Caki2 (cell line): ENCODE results near the gene PRDM2. TPM values are rescaled to one million over a fixed set of nuclear protein-coding genes. Genes with fewer than 3 reads are reported as not detected.

Source experiments
- DNase-seq: peaks from one replicate; pipeline ENCODE4 v3.0.0-alpha.2; 2015; ENCODE audit warnings: low read depth
- in situ Hi-C: cut with HindIII; loops from 2 replicates; pipeline ENCODE4 v1.10.0; 2016; ENCODE audit warnings: low sequenced_read_pairs, low pct_unique_long_range_greater_than_20kb, mixed read lengths
- total RNA-seq: library from RNA; depleted of rRNA; stranded (reverse); fragments of >200 nt; shearing (Covaris generic); gene quantifications from 2 replicates; pipeline ENCODE4 v1.2.3, GENCODE V29; 2014; ENCODE audit warnings: low replicate concordance

Gene PRDM2
- total RNA-seq, 1 experiment from 2014 or later: 1.0 TPM

DNA sequence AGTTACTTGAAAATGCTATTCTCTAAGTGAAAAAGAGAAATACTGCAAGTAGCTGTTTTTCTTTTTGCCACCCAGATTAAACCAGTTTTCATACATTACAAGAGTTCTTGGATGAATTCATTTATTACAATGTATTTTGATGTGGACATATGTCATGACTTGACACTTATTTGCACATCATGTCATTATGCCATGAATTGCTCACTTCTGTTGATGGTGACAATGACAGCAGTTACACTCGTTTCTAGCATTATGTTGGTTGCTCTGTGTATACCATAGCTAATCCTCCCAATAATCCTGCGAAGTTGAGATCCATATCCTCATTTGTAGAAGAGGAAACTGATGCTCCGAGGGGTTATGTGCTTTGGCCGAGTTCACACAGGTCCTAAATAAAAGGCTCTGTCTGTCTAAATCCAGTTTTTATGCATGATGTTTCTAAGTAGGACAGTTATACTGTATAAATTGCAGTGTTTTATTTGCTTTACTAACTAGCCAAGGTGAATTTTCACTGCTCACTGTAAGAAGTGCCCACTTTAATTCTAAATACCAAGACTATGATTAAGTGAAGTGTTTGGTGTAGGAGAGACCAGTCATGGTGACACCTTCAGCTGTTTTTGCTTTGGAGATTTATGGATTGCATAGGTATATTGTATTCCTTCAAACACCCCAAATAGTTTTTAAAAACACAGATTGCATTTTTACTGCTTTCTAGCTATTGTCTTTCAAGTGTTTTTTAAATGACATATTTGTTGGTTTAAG, 56.7 kb downstream of the PRDM2 start:
- in situ Hi-C loops: no loop called here
- no peak for DNase-seq

DNA sequence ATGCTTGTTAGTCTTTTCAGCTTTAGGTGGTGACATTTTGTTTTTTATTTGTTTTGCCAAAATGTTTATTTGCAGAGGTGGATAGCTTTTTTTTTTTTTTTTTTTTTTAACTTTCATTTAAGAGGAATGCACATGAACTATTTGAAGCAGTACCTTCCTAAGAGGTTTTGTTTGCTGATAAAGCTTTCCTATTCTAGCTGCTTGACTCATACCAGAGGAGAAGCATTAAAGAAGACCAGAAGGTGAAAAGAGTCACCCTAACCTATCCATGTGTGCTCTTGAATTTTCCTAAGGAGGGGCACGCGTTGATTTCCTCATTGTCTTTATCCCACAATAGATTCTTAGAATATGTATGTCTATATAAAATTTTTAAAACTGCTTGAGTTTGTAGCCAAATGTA, 57.7 kb downstream of the PRDM2 start:
- DNase-seq: no peak
- in situ Hi-C loops: no loop called here

DNA sequence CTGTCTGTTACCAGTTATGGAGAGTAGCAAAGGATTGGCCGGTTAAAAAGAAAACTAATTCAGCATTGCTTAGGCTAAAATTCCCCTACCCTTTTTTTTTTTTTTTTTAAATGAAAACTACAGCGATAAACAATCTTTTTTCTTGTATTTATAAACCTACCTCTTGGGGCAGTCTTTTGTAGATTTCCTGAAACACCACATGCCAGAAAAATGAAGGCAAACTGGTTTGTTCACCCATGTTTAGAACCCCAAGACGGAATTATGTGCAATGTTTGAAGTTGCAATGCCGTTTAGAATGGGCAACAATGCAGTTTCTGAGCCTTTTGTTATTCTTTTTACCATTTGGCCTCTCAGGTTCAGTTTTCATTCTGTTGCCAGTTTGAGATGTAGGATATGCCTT, 59.1 kb downstream of the PRDM2 start:
- DNase-seq: no peak
- in situ Hi-C loops: no loop called here

DNA sequence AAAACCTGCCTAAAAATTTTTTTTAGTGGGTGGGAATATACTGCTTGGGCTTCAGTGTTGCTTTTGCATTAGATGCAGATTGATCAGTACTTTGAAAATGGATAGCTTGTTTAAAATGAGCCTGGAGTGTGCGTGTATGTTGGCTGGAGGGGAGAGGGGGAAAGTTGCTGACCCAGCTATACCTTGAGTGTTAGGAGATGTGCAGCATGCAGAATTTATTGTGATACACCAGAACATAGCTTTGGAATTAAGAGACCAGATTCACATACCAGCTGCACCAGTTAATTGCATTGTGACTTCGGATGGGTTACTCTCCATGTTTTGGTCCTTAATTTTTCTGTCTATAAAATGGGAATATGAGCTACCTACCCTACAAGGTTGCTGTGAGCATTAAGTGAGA, 60.4 kb downstream of the PRDM2 start:
- DNase-seq: no peak
- in situ Hi-C loops: no loop called here

DNA sequence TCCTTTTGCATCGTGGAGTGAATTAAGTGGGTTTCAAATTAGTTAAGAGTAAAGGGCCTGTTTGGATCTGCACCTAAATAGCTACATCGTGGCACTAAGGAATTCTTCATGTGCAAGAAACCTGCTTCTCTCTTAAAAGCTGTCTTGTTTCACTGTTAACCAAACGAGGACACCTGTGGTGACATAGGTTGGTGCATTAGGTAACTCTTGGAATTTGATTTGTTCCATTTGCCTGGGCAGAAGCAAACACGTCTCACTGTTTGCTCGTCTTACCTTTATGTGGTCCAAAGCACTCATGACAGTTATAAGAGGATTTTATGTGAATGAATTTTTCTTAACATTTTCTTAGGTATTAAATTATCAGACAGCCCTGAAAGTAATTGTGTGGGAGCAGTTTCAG, 60.9 kb downstream of the PRDM2 start:
- no peak for DNase-seq
- in situ Hi-C loops: no loop called here

DNA sequence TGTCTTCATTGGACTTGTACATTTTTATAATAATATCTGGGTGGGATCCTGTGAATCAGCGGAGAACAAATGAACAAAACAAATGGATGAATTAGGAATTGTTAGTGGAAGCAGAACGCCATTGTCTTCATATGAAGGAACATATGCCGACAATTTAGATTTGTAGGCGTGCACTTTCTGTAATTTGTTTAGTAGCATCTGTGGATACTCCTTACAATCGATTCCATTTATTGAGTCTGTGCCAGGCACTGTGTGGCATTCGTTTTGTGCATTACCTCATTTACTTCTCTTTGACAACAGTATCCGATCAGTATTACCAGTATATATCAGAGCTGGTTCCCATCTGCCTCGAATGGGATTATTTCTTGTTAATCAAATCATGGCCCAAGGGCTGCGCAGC, 61.9 kb downstream of the PRDM2 start:
- DNase-seq: no peak
- in situ Hi-C loops: no loop called here

DNA sequence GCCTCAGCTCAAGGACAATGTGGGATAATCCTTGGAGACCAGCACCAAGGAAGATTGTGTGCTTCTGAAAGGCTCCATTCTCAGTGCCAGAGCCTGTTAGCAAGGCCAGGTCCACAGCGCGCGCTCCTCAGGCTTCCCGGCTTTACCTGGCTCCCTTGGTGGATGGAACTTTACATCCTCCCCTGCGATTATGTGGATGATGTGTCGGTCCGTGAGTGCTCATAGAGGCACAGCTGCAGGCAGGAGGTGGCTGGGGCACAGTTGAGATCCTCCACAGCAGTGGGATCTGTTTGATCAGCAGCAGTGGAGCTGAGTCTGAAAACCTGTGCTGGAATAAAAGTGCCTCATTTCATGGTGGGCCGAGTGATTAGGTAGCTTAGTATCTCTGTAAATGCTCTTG, 62.7 kb downstream of the PRDM2 start:
- in situ Hi-C loops: no loop called here
- DNase-seq: no peak

DNA sequence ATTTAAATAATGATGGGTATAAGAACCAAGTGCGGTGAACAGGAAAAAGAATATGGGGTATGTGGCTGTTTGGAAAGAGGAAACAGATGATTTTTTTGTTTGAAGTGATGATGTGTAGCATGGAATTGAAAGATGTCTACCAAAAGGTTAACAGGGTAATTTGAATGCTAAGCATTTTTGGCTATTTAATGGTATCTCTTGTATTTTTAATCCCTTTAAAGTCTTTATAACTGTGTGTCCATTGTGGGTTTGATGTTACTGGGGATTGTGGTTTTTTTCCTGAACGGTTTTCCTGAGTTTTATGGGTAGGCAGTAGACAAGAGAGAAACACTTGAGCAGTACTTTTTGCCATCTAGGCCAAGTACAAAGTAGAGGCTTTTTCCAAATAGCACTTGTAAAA, 63.2 kb downstream of the PRDM2 start:
- in situ Hi-C loops: no loop called here
- DNase-seq: no peak

DNA sequence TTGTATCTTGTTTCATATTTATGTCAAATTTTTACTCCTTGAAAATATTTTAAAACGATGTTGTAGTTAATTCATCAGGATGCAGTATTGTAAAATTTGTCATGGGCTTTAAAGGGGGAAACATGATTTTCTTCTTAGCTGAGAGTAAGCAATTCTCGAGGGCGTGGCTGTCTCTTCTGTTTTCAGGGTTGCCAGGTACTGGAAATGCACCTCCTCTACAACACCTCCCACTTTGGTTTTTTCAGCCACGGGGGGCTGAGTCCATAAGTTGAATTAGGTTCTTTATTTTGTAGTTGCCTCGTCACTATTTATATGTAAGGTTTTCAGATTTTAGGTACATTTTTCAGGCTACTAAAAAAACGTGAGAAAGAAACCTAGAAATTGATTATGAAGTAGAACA, 64.0 kb downstream of the PRDM2 start:
- in situ Hi-C loops: no loop called here
- DNase-seq: no peak

DNA sequence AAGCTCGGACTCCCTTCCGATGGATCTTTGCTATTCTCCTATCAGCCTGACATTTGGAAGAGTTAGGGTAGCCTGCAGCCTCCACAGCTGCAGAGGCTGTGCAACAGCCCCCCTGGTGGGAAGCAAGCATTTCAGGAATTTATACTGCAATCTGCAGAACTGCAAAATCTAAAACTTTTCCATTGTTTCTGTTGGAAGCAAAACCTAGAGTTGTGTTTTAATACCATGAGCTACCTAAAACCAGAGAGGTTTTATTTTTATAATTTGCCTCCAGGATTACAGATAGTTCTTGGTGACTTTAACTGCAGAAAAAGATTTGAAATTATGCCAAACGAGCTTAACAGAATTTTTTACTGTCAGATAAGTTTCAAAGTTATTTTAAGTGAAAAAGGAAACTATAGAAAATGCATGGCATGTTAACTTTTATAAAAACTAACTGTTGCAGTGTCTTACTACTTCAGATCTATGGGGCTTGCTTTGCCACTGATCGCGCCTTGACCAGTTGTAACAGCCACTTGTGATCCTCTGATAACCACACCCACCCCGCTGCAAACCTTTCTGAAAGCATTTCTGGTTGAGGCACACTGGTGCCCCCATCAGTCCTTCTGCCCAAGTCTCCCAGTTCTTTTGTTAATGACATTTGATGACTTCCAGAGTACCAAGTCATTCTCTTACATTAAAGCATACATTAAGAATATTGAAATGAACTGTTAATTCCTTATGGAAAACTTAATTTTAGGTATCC, 64.8 kb downstream of the PRDM2 start:
- no peak for DNase-seq
- in situ Hi-C loops: no loop called here

DNA sequence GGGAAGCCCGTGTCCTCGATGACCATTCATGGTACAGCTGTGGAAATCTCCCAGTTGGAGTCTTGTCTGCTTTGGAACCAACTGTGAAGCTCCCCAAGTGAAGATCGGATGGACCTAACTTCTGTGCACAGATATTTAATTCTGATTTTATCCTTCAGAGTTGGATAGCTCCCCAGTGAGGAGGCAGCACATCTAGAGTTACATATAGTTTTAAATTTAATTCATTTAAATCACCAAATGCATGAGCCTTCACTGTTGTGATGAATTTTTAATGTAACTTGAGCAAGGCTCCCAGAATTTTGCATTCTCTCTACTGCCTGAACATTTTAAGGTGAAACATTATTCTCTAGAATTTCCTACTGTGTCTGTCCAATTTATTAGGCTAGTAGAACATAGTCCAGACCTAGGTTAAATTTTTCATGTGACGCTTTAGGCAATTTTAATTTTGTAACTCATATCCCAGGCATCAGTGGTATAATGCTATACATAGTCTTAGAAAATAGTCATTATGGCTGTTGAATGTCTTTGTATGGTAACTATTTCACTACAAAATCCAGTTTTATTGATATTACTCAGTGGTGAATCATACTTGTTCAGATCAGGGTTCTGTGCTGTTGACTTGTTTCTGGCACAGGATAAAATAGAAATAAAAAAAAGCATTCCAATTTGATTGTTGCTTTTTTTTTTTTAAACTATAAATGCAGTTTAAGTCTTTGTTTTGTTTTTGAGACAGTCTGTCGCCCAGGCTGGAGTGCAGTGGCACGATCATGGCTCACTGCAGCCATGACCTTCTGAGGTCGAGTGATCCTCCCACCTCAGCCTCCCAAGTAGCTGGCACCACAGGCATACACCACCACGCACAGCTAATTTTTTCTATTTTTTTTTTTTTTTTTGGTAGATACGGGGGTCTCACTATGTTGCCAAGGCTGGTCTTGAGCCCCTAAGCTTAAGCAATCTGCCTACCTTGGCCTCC, 66.9 kb downstream of the PRDM2 start:
- DNase-seq: no peak
- in situ Hi-C loops: no loop called here

DNA sequence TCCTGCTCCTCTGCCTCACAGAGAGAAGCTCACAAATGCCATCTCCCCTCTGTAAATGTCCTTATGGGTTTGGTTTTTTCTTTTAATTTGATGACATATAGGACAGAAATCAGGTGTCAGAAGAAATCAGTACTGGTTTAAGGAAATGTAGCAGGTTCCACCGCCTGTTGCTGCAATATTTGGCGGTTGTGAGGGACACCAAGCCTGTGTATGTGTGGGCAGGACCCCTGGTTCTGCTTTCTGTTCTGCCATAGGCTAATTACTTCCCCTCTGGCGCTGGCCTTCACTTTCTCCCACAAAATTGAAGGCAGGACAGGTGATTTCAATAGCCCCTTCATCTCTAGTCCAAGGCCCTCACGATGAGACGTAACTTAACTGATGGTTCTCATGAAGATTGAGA, 69.2 kb downstream of the PRDM2 start:
- no peak for DNase-seq
- in situ Hi-C loops: no loop called here

DNA sequence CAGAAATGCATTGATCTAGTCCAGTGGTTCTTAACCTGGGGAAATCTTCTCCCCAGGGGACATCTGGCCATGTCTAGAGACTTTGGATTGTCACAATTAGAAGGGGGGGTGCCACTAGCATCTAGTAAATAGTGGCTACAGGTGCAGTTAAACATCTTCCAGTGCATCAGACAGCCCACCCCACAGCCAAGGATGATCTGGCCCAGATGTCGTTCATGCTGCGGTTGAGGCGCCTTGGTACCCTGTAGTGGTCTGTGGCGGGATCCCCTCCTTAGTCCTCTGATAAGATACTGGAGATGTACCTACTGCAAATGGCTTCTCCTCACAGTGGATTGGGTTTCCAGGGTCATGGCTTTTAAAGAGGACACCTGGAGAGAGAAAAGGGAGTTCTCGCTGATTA, 69.8 kb downstream of the PRDM2 start:
- no peak for DNase-seq
- in situ Hi-C loops: no loop called here

DNA sequence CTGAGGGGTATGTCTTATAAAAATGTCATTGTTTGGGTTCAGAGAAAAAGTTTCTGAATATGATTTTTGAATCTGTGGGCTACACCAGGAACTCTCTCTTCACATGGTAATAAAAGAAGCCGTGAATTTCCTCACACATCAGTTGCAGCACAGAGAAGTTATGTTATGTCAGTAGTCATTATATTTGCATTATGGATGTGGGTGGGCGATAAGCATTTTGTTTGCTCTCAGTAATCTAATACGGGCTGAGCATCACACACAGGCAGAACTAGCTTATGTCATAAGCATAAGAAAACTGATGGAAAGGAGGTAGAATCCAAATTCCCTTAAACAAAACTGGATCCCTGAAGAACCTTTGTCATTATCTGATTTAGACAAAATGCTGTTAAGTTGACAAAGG, 70.8 kb downstream of the PRDM2 start:
- in situ Hi-C loops: no loop called here
- no peak for DNase-seq

DNA sequence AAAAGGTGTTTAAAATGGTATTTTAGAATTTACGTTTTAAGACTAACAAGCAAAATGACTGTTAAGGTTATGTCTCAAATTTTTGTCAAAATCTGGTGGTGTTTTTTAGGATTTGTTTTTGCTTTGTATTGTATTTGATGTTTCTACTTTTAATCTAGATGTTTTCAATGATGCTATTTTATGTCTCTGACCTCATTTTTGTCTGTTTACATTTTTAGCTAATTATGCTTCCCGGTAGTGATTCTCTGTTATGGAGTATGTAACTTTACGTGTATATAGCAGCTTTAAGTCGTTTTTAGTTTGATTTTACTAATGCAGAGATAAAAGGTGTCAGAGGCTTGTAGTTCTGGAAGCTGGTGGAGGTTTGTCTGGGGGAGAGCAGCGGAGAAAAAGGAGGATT, 71.8 kb downstream of the PRDM2 start:
- in situ Hi-C loops: no loop called here
- DNase-seq: no peak

DNA sequence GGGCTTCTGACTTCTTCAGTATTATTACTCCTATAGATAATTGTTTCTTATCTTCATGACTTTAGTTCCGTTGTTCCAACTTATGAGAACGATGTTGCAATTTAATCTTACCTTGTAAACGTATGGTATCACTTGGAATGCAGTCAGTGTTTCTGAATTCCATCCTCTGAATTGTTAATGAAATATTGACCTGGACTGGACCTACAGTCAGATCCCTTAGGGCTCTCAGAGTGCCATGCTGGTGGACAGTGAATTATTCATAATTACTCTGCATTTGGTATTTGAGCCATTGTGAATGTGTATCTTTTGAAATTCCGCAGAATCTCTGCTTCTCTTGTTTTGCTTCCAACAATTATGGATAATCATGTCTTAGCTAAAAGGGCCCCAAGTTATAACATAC, 72.3 kb downstream of the PRDM2 start:
- DNase-seq: no peak
- in situ Hi-C loops: no loop called here

DNA sequence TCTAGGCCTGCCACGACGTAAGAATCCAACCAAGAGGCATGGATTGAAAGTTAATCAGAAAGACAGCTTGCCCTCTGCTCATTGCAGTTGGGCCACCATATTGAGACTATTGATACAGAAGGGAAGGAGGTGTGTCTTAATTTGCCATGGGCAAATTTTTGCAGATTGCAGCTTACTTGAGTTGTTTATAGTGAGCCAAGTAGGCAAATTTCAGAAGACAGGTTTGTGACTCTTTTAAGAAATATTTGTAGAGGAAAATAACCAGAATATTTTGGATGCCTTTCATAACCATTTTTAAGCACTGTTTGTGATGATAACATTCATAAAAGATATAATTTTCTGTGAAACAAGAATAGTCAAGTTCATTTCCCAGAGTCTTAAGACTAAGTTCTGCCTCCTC, 74.1 kb downstream of the PRDM2 start:
- no peak for DNase-seq
- in situ Hi-C loops: no loop called here

DNA sequence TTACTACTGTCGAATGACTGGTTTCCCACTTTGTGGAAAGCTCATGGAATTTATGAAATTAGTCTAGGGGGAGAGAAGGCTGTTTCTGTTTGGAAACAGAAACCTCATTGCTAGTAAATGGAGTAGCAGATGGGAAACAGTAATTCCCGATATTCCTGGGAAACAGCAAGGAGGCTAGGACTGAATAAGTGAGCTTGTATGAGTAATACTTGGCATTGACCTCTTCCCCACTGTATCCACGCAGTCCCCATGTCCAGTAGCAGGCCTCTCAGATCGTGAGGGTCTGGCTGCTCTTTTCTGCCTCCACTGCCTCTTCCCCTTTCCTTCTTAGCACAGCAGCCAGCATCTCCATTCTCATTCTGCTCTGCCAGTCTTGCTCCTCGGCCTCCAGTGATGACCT, 75.5 kb downstream of the PRDM2 start:
- in situ Hi-C loops: no loop called here
- DNase-seq: no peak

DNA sequence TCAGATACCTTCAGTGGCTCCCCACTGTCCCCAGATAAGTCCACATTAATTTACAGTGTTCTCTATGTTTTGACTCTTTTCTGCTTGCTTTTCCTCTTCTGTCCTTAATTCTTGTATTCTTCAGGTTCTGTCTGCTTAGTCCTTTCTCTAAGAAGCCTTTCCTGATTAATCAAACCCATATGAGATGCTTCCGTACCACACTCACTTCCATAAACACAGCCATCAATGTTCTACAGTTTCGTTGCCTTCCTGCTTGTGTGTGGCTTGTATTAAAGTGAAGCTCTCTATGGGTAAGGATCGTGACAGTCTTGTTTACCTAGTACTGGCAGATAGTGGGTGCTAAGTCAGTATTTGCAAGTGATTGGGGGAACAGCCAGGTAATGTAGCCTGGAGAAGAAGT, 75.9 kb downstream of the PRDM2 start:
- no peak for DNase-seq
- in situ Hi-C loops: no loop called here
